Stimulated activated CD4-positive, alpha-beta T cell treated with anti-CD3 and anti-CD28 coated beads, Interleukin-4, amount 100 ng/mL, for 24 hours (primary cell): ENCODE results near the gene ABCB9.
"Not testable (repeated sequence)": the region's sequence is repeated elsewhere in the genome, so short reads cannot be mapped to it uniquely, and the experiment has no call there.

ENCODE experiments used
- DNase-seq: peaks from one replicate; pipeline ENCODE4 v3.0.0-alpha.2; 2020

The ABCB9 gene

DNA sequence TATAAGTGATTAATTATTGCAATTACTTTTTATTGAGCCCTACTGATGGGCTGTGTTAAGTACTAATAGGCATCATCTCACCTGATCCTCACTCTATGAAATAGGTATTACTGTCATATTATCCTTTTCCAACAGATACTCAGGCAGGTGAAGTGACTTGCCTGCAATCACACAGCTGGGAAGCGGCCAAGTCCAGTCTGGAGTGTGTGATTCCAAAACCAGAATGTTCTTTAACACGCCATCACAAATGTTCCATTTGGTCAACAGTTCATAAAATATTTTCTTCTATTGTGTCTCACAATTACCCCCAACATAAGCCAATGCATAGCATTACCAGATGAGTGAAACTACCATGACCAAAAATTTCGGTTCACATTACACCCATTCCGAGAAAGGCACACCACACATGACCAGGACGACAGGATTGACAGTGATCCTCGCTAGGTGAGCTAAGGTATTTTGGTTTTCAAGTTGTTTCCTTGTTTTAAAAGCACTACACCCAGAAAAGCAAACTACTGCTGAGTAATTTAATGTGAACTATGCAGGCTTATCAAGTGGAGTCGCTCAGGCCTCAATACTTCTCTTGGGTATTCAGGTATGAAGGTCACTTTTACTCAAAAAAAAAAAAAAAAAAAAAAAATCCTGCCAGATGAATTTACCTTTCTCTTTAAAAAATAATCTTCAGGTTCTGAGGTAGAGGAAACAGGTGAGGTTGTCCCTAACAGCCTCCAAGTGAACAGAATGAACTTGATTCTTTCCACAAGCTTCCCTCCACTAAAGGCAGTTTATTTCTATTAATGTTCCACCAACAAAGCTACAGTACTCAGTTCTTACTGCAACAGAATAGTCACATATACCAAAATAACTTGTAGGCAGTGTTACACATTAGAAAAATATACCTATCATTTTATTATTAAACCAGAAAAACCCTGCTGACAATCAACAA, 72.8 kb downstream of the ABCB9 start:
- no peak for DNase-seq

DNA sequence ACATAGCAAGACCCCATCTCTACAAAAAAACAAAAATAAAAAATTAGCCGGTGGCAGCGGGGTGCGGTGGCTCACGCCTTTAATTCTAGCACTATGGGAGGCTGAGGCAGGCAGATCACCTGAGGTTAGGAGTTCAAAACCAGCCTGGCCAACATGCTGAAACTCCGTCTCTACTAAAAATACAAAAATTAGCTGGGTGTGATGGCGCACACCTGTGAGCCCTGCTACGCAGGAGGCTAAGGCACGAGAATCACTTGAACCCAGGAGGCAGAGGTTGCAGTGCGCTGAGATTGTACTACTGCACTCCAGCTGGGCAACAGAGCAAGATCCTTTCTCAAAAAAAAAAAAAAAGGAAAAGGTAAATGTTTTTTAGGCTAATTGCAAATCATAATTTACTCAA, 73.5 kb downstream of the ABCB9 start:
- not testable (repeated sequence) for DNase-seq

DNA sequence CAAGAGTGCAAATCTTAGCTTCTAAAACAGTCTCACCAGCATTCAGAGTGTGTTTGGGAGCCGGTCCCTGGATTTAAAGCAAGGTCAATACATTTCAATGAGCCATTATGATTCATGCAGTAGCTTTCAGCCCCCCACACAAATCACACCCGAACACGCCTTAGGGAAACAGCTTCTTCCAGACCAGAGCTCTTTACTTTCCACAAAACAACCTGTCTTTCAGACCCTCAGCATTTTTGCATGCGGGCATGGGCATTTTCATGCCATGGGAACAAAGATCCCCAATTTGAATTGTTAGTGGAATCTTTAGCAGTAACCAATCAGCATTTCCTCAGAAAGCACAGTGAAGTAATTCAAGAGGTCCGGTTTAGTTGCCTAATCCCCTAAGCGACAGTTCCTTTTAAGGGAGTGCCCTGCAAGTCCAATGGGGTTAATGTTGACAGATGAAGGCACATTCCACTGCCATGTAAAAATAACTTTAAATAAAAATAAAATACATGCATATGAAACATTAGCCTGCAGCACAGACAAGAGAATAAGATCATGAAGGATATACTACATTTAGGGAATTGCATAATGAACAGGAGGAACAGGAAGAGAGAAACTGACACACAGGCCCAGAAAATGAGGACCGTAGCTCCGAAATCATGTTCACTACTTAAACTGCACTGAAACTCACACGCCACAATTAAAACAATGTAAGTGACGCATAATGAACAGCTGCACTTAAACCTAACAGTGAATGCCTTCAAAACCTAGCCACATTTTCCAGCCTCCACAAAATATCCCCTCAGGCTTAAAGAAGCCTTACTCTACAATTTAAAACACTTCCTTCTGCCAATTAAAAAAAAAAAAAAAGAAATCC, 74.4 kb downstream of the ABCB9 start:
- no peak for DNase-seq

DNA sequence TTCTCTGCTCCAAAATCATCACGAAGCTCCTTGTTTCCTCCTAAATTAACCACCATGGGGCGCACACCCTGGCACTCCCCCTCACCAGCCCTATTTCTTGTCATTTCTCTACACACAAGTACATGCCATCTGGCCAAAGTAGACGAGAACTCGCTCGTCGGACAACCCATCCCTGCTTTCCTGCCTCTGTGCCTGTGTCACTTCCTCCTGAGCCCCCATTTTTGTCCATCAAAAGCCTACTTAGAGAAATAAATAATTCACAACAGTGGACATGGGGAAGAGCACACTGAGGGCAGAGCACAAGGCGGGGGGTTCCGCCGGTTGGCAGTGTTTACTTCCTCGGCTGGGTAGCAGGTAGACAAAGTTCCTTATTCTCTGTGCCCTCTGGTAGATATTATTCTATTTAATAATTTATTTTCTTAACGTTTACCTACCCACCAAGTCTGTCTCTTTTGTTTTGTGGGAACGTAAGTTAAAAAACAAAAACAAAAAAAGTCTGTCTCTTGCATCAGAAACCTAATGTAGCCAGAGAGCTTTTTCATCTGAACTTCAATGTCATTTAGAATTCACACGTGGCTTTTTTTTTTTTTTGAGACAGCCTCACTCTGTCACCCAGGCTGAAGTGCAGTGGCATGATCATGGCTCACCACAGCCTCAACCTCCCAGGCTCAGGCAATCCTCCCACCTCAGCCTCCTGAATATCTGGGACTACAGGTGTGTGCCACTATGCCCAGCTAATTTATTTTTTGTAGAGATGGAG, 76.3 kb downstream of the ABCB9 start:
- no peak for DNase-seq

DNA sequence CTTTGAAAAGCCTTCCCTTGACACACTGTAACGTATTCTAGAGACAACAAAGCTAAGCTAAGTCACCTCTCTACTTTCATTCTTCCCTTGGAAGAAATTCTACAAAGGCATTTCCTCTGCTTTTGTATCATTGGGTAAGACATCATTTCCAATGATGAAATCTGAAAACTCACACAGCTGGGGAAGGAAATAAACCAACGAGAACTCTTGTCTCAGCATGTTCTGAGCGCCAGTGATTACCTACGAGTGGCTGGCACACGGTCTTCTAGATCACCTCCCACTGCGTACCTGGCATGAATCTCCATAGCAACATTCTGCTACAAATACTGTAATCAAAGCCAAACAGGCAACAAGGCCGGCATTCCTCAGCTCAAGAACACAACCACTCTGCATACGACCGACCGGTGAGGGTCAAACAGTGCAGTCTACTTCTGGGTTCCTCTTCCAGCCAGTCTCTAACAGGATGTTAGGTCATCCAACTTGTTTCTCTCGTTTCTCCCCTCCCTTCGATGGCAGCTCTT, 78.0 kb downstream of the ABCB9 start:
- peak; percentile 42 for DNase-seq

DNA sequence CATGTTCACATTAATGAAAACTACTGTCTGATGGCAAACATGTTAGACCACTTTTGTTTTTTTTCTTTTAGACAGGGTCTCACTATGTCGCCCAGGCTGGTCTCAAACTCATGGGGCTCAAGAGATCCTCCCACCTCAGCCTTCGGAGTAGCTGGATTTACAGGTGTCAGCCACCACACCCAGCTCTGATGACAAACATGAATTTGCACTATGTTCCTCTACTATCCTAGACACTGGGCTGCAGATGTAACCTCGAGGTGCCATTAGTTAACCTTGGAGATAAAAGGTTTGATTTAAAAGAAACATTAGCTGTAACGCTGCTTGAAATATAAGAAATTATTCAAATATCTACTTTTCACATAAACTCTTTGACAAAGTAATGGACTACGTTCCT, 78.4 kb downstream of the ABCB9 start:
- no peak for DNase-seq

DNA sequence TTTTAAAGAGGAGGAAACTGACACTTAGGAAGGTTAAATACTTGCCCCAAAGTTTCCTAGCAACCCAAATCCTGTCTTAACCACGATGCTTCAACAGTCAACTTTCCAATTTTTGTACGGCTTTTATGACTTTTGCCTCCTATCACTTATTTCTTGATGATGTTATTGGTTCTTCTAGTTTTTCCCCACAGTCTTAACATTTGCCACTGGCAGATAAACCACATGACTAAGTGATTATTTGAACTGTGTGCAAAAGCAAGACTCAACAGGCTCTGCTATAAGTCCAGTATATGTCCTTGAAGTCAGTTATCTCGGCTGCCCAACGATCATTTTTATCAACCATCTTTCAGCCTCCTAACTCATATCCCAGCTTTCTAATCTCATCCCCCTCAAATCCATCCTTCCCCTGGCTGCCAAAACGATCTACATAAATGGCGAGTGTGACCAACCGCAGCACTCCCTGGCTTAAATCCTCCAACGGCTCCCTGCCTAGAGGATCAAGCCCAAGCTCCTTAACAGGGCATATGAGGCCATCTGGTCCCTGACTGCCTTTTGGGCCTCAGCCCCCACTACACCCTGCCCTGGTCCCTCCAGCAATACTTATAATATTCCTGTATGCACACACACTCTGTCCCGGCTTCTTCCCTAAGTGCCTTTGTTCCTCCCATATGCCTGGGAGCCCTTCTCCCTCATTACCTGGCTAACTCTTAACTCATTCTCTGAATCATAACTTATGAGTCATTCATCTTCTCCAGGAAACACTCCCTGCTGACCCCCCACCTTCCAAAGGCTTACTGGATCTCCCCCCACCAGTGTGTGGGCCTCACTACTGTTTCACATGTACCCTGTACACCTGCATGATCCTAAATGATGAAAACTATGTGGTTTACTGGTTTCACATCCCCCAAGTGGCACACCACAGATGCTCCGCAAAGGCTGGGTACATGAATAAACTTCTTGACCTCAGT, 79.1 kb downstream of the ABCB9 start:
- peak; percentile 54 for DNase-seq

DNA sequence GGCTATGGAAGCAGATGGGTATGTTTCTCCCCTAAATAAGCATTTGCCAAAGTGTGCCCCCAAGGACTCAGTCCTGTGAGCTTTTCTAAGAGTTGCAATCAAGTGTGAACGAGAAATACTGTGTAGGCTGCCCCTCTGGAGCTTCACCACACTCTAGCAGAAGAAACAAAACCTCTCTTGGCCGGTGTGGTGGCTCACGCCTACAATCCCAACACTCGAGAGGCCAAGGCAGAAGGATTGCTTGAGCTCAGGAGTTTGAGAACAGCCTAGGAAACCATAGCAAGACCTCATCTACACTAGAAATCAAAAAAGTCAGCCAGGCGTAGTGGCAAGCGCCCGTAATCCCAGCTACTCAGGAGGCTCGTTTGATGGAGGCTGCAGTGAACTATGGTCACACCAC, 80.1 kb downstream of the ABCB9 start:
- no peak for DNase-seq

DNA sequence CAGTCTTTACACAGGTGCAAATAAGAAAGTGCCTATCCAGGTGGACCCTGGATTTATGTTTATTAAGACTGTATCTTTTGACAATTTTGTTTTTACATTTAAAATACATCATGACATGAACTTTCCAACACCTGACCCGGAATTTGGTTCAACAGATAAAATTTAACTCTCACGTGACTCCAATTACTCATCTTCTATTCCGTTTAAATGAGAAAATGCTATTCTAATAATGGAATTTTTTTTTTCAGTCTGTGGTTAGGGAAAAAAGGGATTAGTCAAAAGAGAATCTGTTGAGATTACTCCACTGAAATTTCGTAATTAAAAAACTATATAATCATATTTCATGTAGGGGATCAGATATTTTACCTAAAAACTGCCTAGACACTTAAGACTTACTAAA, 81.4 kb downstream of the ABCB9 start:
- no peak for DNase-seq

DNA sequence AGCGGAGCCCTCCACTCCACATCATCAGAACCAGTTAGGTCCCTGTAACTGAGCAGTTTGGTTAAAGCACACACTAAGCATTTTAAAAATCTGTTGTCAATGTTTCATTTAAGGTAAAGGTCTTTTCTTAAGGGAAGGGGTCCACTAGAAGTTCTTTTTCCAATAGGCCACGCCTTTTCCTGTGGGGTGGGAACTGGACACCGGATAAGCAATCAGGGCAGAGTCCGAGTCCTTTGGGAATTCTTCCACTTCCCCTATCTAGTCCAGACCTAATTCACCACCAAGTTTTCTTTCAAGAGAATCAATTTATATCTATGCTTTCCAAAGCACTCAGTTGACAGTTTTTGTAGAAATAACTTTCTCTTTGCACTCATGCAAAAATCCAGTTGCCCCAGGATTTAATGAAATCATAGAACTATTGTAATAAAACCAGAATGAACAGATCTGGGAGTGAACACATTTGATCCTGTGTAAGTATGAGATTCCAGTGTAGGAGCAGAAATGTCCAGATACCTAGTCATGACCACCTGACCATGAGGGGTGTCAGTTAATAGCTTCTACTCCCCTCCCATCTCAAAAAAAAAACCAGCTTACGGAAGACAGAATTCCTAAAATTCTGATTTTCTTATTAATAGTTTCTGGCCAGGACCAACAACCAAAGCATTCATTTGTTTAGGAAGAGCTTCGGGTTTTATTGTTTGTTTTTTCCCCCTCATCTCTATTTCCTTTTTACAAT, 82.0 kb downstream of the ABCB9 start:
- no peak for DNase-seq

DNA sequence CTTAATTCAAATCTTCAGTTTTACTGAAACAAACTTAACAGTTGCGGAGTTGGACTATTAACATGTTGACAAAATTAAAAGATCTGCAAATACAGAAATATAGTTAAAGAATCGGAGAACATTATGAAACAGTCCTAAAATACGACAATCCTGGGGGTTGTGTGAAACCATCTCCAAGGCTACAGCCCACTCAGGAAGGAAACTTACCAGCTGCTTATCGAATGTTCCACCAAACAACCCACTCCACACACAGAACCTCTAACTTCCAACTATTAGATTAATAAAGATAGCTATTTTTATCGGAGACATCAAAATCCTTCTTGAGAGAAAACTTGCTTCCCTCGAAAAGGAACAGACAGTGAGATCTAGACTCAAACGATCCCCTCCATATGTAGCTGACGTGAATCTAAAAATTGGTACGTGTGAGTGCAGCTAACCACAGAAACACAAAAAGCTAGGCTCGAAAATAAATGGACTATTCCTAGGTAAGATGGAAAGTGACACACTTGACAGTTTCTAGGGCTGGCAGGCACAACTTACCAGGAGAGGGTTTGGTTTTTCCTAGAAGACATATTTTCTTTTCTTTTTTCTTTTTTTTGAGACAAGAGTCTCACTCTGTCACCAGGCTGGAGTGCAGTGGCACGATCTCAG, 83.2 kb downstream of the ABCB9 start:
- no peak for DNase-seq

DNA sequence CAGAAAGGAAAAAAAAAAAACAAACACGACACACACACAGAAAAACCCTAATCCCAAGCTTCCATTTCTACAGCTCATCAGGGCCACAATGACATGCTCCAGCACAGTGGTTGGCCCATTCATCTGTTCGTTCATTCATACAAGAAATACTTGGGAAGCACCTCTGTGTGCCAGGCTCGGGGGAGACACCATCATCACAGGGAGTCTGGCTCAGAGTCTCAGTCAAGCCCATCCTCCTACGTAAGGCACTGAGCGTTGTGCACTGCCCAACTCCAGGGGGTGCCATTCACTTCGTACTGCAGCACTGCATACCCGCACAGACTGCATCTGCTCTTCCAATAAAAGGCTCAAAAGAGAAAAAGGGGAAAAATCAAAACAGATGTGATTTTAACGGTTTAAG, 85.6 kb downstream of the ABCB9 start:
- no peak for DNase-seq

DNA sequence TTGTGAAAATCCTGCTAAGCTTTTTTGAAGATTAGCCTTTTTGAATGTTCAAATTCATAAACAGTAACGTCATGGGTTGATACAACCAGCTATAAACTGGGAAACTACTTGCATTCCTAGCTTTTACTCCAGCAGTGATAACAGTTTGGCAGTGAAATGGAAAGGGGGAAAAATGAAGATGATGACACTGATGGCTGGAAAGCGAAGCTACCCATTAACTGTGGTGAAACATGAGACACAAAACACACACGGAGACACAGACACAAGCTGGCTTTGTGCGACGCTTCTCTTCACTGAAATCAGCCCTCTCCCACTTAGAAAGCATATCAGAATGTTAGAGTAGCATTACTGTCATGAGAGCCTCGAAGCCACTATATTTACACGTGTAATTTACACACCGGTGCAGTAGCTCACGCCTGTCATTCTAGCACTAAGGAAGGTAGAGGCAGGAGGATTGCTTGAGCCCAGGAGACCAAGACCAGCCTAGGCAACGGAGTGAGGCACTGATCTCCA, 86.1 kb downstream of the ABCB9 start:
- no peak for DNase-seq
